Smooth muscle cell of the brain vasculature (primary cell): Measurements from ENCODE around the gene RACK1.

Source experiments
- DNase-seq: peaks from one replicate; pipeline ENCODE4 v3.0.0-alpha.2; 2012; ENCODE audit warnings: low read depth, low spot score

Gene RACK1

GRCh38 chr5:181198106-181198685 is 45.5 kb downstream of the RACK1 start:
- DNase-seq, result no peak

- DNase-seq, result no peak
These were observed 46.3 kb downstream of the RACK1 start for GRCh38 chr5:181197326-181197951.

- no peak for DNase-seq
These were observed 48.4 kb downstream of the RACK1 start for GRCh38 chr5:181195249-181195761.

GRCh38 chr5:181194489-181195248 is 49.0 kb downstream of the RACK1 start:
- DNase-seq, result no peak

DNA sequence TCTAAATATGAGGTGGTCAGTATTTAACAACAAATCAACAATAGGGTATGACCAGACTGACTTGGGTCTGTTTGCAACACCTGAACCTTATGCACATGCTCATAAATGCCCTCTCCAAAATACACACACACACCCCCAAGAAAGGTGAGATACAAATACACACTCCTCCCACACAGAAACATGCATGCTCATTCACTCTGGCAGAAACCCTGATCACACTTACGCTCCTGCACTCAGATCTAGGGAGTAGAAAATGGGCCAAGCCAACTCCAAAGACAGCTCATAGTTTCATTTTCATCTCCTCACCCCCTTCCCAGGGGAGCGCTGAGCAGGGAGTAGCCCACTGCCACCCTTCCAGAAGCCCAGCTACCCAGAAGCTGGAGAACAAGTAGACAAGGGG is 50.0 kb downstream of the RACK1 start:
- no peak for DNase-seq

- no peak for DNase-seq
These were observed 51.2 kb downstream of the RACK1 start for GRCh38 chr5:181192337-181193046.

- DNase-seq, result peak; percentile 86
These were observed 52.0 kb downstream of the RACK1 start for GRCh38 chr5:181191526-181192336.

- DNase-seq, result no peak
These were observed 52.8 kb downstream of the RACK1 start for GRCh38 chr5:181190711-181191525.

- no peak for DNase-seq
These were observed 53.6 kb downstream of the RACK1 start for GRCh38 chr5:181189962-181190710.

GRCh38 chr5:181189363-181189961 is 54.2 kb downstream of the RACK1 start:
- no peak for DNase-seq

DNA sequence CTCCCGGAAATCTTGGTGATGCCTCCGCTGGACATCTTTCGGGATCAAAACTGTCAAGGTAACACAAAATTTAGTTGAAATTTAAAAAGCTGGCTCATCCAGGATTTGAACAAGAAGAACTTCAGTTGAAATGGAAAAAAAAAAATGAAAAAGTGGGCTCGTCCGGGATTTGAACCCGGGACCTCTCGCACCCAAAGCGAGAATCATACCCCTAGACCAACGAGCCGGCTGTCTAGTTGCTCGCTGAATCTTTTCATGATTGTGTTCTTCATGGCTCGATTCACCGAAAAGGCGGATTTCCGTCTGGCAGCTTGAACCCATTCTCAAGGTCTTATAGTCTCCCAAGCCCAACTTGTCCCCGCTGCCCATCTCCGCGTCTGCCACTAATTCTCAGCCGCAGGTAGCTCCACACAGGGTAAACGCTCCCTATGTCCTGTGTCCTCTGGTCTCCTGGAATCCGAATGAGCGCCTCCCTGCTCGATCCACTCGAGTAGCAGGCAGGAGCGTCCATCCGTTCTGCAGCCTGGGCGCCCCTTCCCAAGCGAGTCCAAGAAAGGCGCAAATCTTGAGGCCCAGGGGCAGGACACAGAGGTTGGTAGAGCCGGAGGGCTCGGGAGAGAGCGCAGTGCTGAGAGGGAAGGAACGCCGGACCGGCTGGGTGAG is 54.9 kb downstream of the RACK1 start:
- no peak for DNase-seq

GRCh38 chr5:181187500-181188213 is 56.0 kb downstream of the RACK1 start:
- no peak for DNase-seq

DNA sequence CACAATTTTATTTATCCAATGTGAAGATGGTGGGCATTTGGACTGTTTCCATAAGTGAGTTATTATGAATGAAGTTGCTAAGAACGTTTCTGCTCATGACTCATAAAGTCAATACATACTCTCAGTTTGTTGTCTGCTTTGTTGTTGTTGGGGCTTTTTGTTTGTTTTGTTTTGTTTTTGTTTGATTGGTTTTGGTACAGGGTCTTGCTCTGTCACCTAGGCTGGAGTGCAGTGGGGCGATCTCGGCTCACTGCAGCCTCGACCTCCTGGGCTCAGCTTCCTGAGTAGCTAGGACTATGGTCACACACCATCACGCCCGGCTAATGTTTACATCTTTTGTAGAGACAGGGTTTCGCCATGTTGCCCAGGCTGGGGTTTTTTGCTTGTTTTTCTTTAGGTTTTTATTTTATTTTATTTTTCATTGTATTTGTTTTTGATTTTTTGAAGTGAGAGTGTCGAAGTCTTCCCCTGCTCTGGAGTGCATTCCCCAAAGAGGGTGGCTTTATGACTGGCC is 56.7 kb downstream of the RACK1 start:
- DNase-seq, result no peak
